DMS 273 (cell line): ENCODE data around the gene ELAVL1.

ENCODE experiments used
- DNase-seq: peaks from one replicate; lab custom pipeline; 2025; ENCODE audit not compliant: unreplicated experiment; lab: John Stamatoyannopoulos, UW

The ELAVL1 gene

DNA sequence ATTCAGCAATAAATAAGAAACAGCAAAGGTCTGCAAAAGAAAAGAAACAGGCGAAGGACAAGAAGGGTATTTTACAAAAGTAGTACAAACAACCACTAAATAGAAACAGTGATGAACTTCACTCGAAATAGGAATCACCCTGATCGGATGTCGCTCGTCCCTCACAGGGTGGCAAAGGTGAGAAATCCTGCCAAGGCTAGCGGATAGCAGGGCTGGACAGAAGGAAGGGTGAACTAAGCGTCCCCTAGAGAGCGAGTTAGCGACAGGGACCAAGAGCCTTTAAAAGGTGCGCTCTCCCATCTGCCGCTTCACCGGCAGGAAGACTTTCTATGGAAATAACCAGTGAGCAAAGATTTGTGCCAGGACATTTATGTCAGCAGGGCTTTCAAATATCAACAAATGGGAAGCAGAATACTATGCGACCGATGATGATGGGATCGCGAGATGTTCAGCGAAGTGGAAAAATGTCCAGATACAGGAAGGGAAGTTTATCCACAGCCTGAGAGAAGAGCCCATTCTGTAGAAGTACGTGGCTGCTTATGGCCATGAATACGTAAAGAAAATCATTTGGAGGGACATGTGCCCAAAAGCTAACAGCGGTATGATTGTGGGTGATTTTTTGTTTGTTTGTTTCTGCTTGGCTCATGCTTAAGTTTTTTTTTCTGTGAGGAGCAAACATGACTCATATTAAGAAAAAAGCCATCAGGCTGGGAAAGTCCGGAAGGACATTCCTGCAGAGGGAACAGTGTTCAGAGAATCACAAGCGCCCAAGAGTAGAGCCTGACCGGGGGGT lies 18.9 kb downstream of the ELAVL1 start:
- DNase-seq, result no peak

DNA sequence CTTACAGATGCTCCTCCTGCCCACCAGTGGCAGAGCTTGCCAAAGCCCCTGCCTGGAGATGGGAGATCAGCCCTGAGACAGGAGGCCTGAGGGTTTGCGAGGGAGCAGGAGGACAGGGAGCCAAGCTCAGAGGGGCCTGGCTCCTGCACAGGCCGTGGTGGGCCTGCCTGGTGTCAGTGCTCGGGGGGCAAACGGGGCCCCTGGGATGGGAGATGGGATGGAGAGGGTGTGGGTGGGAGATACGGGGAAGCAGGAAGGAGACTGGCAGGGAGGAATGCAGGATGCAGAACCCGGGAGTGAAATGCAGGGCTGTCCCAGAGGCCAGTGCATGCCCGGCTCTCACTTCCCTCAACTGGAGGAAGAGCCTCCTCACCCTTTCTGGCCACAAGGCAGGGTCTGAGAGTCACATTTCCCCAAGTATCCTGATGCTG lies 19.9 kb downstream of the ELAVL1 start:
- no peak for DNase-seq

DNA sequence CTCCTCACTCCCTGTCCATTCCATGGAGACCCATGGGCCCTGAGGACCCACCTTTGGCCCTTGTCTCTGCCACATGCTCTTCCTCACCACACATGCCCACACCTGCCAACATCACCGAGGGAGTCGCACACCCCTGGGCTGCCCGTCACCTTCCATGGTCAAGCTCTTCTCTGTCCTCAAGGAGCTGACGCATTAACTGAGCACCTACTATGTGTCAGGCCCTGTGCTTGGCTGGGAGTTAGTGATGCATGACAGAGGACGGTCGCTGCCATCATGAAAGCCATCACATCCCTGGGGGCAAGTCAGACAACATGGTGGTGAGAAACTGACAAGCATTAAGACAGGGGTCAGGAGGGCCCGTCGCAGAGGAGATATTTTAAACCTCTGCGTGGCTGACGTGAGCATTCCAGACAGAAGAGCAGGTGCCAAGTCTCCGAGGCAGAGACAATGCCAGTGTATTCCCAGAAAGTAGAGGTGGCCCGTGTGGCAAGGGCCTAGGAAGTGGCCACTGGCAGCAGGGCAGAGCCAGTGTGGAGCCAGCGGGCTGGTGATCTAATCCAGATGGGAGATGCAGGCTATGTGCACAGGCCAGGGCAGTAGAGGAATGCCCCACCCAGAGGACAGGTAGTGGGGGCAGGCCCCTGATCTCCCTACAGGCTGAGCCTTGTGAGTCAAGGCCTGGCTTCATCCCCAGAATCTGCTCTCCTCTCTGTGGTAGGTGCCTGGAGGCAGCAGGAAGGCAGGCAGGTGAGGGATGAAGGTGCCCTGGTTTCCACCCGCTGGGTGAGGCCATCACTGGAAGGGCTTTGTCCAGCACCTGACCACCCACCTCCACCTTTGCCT lies 21.2 kb downstream of the ELAVL1 start:
- no peak for DNase-seq

DNA sequence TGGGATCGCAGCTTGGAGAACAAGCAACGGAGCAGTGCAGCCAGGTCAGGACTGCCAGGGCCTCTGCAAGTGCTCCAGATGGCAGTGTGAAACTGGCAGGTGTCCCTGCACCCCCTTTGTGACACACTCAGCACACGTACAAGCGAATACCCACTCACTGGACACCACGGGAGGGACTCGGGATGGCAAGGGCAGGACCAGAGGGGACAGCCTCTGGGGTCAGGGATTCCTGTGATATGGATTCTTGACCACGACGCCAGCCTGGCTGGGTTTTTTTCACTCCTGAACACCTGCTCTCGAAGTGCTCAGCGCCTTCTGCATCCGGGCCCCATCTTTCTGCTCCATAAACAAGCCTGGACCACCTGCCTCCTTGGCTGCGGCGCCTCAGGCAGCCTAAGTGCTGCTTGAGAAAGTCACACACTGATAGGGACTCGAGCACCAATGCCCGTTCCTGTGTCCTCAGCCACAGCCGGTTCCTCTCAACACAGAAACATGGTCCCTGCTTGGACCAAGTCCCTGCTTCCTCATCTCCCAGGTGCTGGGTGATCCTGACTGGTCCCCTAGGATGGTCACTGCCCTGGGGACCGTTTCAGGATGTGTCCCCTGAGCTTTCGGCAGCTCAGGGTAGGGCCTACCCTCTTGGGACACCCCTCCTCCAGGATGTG lies 22.0 kb downstream of the ELAVL1 start:
- no peak for DNase-seq

DNA sequence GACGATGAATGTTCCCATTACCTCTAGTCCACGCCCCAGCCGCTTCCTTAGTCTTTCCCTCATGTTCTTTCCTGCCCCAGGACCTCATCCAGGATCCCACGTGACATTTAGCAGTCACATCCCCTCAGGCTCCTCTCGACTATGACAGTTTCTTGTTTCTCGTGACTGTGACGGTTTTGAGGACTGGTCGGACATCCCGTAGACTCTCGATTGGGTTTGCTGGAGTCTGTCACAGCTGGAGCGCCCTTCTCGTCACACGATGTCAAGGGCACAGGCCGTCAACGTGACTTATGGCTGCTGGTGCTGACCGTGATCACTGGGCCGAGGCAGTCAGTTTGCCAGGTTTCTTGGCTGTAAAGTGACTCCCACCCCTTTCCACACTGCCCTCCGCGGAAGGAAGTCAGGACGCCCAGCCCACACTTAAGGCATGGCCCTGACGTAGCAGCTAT lies 22.8 kb downstream of the ELAVL1 start:
- DNase-seq, result no peak

DNA sequence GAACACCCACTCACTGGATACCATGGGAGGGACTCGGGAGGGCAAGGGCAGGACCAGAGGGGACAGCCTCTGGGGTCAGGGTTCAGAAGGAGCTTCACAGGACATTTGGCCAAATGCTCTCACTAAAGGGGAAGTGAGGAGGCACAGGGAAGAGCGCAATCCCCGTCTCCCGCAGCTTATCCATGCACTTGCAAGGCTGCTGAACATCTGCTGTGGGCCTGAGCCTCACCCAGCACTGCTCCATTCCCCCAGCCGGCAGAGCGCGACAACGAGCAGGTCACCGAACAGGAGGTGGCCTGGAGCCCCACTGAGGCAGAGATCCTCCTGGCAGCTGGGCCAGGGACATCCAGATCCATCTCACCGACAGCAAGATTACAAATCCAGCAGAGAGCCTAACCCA lies 23.3 kb downstream of the ELAVL1 start:
- DNase-seq, result no peak

DNA sequence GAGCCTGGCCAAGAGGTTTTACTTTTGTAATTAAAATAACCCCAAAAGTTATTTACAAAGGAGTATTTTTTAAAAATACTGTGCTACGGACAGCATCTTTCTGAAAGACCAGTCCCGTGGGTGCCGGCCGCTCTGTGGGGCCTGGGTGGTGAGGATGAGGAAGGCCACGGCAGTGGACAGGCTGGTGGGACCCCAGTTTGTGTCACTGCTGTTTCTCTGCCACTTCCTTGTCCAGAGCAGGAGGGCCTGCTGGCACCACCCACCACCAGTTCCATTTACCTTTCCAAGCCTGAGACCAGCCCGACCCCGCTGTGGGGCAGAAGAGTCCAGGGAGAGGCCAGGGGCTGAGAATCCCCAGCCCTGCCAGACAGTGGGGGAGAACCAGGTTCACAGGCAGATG lies 23.8 kb downstream of the ELAVL1 start:
- DNase-seq, result no peak

DNA sequence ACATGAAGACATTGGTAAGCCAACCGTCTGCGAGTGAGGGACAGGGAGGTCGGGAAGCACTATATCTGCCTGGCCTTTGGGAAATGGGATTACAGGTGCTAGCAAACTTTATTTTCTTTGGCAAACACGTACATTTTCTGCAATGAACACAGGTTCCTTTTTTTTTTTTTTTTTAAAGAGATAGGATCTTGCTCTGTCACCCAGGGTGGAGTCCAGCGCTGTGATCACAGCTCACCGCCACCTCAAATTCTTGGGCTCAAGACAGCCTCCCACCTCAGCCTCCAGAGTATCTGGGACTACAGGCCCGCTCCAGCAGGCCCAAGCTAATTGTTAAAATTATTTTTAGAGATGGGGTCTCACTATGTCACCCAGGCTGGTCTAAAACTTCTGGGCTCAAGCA lies 24.2 kb downstream of the ELAVL1 start:
- no peak for DNase-seq

DNA sequence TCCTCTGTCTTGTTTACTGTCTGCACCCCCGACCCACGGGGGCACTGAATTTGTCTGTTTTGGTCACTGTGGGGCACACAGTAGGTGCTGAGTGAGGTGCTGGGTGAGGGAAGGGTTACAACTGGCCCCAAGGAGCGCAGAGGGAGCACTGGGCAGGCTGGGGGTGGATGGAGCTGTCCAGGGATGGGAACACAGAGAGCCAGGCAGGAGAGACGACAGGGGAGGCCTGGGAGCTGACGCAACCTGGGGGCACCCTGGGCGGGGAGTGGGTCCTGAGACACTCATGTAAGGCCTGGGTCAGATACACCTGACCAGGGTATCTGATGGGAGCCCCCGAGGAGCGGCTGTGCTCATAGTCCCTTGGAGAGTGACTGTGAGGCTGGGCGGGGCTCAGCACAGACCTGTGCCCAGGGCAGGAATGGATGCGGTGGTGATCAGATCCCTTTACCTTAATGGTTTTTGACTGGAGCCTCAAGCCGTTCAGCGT lies 24.8 kb downstream of the ELAVL1 start:
- no peak for DNase-seq

DNA sequence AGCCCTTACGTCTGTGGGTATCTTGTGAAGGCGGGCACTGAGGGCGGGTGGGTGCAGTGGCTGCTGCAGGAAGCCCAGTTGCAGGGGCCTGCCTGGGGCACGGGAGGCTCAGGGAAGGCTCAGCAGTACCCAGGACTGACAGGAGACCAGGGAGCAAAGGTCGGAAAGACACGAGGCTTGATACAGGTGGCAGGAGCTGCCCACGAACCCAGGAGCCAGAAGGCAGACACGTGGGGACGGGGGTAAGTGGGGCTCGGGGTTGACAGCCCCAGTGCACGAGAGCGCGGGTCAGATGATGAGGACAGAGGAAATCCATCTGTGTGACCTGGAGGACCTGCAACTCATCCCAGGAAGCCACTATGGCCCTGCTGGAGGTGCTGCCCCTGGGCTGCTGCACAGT lies 25.3 kb downstream of the ELAVL1 start:
- no peak for DNase-seq

DNA sequence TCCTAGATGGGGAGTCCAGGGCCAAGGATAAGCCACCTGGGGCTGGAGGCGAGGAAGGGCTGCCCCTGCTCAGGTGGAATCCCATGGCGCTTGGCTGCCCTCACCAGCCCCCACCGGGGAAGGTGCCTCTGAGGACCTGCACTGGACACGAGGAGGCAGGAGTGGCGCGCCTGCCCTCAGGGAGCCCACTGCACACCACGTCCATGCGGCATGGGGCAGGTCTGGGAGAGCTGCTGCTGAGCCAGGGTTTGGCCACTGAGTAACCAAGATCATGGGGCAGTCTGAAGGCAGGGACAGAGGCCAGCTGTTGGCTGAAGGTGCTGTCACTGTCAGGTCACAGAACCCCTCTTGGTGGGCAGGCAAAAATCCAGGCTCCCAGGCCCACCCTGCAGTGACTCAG lies 25.9 kb downstream of the ELAVL1 start:
- no peak for DNase-seq

DNA sequence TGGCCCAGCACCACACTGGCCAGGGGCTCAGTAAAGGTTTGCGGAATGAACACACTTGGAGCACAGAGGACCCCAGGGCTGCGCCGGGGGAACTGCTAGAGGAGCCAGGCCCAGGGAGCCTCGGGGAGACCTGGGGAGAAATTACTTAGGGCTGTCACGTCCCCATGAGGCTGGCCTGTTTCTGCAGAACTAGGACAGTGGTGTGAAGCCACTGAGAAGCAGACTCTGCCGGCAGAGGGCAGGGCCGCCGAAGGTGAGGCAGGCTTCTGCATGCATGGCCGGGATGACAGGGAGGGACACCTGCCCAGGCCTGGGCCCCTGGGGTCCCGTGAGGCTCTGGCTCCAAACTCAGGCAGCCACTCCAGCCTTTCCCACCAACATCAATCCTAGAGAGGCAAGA lies 26.4 kb downstream of the ELAVL1 start:
- no peak for DNase-seq

DNA sequence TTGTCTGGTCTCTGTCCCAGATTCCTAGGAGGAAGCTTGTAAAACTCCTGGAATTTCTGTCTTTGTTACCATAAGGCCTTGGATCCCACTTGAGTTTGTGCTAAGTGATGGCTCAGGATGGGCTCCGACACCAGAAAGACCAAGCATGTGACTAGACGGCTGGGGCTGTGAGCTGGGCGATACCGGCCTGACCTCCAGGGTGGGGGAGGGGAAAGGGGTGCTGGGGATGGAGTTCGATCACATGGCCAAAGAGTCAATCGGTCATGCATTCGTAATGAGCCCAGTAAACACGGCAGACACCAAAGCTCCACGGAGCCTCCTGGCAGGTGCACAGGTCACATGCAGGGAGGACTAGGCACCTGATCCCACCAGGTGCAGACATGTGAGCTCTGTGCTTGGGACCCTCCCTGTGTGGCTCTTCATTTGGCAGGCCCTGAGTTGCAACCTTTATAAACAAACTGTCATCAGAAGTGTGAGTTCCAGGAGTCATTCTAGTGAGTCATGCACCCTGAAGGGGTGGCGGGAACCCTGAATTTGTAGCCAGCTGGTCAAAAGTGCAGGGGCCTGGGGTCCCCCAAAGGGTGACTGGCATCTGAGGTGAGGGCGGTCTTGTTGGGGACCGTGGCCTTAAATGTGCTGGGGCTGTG lies 27.1 kb downstream of the ELAVL1 start:
- no peak for DNase-seq

DNA sequence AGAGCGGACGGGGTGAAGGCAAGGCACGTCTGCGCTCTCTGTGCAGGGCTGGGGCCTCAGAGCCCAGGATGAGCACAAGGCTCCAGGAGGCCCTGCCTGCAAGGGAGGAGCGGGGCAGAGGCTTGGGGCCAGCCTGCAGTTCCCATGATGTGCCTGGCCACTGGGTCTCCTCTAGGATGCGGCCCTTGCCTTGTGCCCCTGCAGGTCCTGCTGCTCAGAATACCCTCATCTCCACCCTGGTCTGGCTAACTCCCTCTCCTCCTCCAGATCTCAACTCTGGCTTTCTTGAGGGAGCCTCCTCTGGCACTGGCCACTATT lies 27.8 kb downstream of the ELAVL1 start:
- DNase-seq, result no peak

DNA sequence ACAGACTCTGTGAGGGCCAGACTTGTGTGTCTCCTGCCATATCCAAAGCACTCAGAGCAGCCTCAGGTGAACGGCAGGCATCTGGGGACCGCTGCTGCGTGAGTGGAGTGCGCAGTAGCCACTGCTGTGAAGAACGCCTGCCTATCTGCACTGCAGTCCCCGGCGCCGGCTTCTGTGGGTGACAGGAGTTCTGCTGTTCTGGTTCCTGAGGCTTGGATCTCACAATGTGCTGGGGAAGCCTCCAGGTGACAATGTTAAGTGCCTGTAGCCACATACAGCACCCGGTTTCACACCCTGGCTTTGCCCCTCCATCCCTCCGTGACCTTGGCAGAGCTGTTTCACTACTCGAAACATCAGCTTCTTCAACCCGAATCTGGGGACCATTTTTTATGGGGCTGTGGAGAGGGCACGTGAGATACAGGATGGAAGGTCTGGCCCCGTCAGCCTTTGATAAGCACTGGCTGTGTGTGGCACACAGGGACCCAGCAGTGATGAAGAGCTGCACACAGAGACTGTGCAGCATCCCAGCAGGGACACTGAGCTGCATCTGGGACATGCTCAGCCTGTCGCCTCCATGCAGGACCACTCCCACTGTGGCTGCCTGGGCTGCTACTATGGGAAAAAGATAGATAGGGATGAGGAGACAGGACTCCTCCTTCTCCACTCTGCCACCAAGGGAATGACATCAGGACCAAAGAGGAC lies 28.3 kb downstream of the ELAVL1 start:
- DNase-seq, result no peak

DNA sequence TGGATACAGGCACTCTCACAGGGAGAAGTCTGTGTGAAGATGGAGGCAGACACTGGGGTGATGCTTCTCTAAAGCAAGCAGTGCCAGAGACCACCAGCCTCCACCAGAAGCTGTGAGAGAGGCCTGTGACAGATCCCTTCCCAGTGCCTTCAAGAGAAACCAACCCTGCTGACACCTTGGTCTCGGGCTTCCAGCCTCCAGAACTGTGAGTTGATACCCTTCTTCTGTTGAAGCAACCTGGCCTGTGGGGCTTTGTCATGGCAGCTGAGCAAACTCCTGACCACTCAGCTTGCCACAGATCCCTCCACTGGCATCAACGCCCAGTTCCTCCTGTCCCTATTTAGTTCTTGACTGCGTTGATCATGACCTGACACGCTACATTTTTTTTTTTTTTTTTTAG lies 29.0 kb downstream of the ELAVL1 start:
- no peak for DNase-seq

DNA sequence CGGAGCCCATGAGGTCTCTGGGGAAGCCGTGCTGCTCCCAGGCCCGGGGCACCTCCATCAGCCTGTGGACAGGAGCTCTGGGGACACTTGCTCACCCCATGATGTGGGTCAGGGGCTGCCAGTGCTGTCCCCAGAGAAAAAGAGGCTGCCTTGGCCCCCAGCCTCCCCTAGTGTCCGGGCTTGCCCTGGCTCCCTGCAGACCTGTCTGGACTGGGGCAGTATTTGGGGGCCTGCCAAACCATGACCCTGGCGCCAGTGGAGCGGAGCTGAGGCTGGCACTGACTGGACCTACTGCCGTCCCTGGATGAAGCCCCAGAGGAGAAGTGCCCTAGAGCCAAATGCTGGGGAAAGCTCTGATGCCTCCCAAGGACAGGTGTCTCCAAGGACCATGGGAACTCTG lies 30.4 kb downstream of the ELAVL1 start:
- no peak for DNase-seq

DNA sequence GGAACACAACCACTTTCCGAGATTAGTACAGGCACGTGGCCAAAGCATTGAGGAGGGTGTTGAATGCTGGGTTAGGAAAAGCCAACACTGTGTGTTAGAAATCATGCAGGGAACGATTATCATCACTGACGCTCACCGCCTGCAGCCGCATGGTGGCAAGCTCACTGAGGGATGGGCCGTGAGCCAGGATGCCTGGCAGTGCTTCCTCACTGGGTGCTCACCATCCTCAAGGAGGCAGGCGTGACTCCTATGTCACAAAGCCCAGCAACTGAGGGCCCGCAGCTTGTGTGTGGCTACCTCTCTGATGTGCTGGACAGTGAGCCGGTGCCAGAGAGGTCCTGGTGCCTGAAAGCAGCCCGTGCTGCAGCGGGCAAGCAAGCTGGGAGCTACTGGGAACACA lies 31.6 kb downstream of the ELAVL1 start:
- DNase-seq, result no peak

DNA sequence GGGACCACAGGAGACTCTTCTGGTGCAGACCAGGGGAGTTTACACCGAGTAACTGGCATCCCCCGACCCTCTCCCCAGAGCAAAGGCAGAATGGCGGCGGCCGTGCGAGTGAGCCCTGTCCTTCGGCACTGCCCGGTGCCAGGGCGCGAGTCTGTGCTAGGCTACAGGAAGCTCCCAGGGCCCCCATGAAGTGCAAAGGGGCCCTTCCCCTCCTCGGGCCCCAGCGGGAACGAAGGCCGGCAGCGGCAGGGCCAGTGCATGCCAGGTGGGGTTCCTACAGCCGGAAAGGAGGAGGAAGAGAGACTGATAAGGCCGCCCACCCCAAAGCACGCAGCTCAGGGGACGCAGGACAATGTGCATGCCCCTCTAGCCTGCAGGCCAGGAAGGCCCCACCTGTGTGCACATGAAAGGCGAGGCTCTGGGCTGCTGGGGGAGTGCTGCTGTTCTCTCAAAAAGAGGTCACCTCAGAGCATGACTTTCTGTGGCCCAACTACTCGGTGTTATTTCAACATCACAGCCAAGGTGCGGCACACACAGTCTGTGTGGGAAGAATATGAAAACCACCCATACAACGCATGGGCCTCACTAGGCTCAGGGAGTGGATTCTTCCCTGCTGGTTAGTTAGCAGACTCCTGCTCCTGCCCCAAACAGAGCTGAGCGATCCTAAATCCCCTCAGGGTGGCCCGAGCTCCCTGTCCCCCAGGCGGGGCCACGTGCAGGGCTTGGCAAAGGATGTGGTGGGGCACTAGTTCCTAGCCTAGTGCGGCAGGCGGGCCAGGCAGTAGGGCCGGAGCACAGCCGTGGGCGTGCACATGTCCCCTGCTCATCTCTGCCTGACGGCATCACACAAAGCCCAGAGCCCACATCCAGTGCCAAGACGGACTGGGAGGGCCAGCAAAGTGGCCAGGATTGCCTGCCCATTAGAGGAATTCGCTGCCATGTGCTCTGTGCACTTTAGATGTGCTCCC lies 33.6 kb downstream of the ELAVL1 start:
- DNase-seq, result no peak
